HCT116 (cell line): ENCODE data around the gene TPBGL. TPM values are rescaled to one million over a fixed set of nuclear protein-coding genes. Genes with fewer than 3 reads are reported as not detected.

Experiments used
- ATAC-seq: fragments of 200-7000 bp; cut with Tn5 transposase; 2 replicates; pipeline ENCODE4 v1.9.1; 2020; ENCODE audit warnings: mild to moderate bottlenecking, moderate library complexity
- BruUV-seq: library from RNA; stranded (reverse); fragments of 400-500 nt; replicated peaks from 2 replicates; lab custom pipeline; 2021; lab: Mats Ljungman, UMichigan
- CTCF ChIA-PET: fragments of 300-600 bp; sonication (Branson Sonifier 250); formaldehyde crosslinking; loops from one replicate; lab custom pipeline; 2021; ENCODE audit warnings: antibody characterized with exemption; lab: Charles Lee
- POLR2A ChIA-PET: fragments of 300-600, 350-600 bp; sonication (Branson Sonifier 250); formaldehyde crosslinking; loops from one replicate; lab custom pipeline; 2021; ENCODE audit warnings: antibody characterized with exemption; lab: Charles Lee
- RAD21 ChIA-PET, 2 experiments: fragments of 300-600 bp; sonication (Branson Sonifier 250); formaldehyde crosslinking; loops; one replicate each; lab custom pipeline; 2023; ENCODE audit warnings: low total read pairs in 2 of 2; ENCODE audit not compliant: uncharacterized antibody in 2 of 2, unreplicated experiment in 2 of 2, low non-redundant PET in 1 of 2; lab: Charles Lee
- DNase-seq: peaks from one replicate; pipeline ENCODE4 v3.0.0-alpha.2; 2010; ENCODE audit warnings: low read depth, low spot score
- H2AFZ ChIP-seq: fragments of 200-600 bp; shearing (Covaris generic), sonication (generic); 2 replicates; pipeline ENCODE4 v1.6.1; 2017; ENCODE audit warnings: low read depth, mixed run types, mixed read lengths, antibody characterized with exemption, low read length; ENCODE audit not compliant: poor library complexity, severe bottlenecking
- H3K27ac ChIP-seq: 2 replicates; pipeline ENCODE4 v1.5.1; 2012; ENCODE audit warnings: low read depth, low read length
- H3K27me3 ChIP-seq: fragments of 200-600 bp; sonication (generic); 2 replicates; pipeline ENCODE4 v1.6.1; 2016; ENCODE audit warnings: mixed run types, low read length, mixed read lengths; ENCODE audit not compliant: insufficient read depth
- H3K36me3 ChIP-seq, 2 experiments: fragments of 200-500 bp in 1 of 2; fragments of 200-600 bp in 1 of 2; sonication (Bioruptor generic) in 1 of 2; sonication (generic) in 1 of 2; 2 replicates each; pipeline versions ENCODE4 v1.5.1 to v1.6.1; 2014 to 2016; ENCODE audit warnings: low read length in 2 of 2, inconsistent platforms in 1 of 2, mixed read lengths in 1 of 2, mixed run types in 1 of 2; ENCODE audit not compliant: insufficient read depth in 2 of 2, control insufficient read depth in 1 of 2
- H3K4me1 ChIP-seq, 2 experiments: fragments of 200-600 bp in 1 of 2; sonication (generic) in 1 of 2; 2 replicates each; pipeline versions ENCODE4 v1.5.1 to v1.6.1; 2012 to 2017; ENCODE audit warnings: low read length in 2 of 2, inconsistent platforms in 1 of 2, mild to moderate bottlenecking in 1 of 2, mixed read lengths in 1 of 2, mixed run types in 1 of 2, moderate library complexity in 1 of 2; ENCODE audit not compliant: insufficient read depth in 2 of 2, control insufficient read depth in 1 of 2
- H3K4me2 ChIP-seq: fragments of 200-600 bp; sonication (generic); 2 replicates; pipeline ENCODE4 v1.6.1; 2017; ENCODE audit warnings: mixed run types, low read length, mixed read lengths
- H3K4me3 ChIP-seq, 2 experiments: fragments of 200-600 bp in 1 of 2; sonication (generic) in 1 of 2; replicated peaks in 1 of 2; 2 replicates each; pipeline ENCODE4 v1.5.1; 2011 to 2016; ENCODE audit warnings: low read length in 2 of 2, control low read depth in 1 of 2, low read depth in 1 of 2, mild to moderate bottlenecking in 1 of 2, mixed read lengths in 1 of 2, mixed run types in 1 of 2
- H3K79me2 ChIP-seq: fragments of 200-600 bp; sonication (generic); 2 replicates; pipeline ENCODE4 v1.6.1; 2017; ENCODE audit warnings: mild to moderate bottlenecking, mixed run types, low read length, moderate library complexity, mixed read lengths; ENCODE audit not compliant: insufficient read depth
- H3K9ac ChIP-seq: fragments of 200-600 bp; sonication (generic); 2 replicates; pipeline ENCODE4 v1.6.1; 2016; ENCODE audit warnings: low read length, mixed read lengths
- H3K9me2 ChIP-seq: fragments of 200-600 bp; sonication (generic), shearing (Covaris generic); 2 replicates; pipeline ENCODE4 v1.6.1; 2017; ENCODE audit warnings: mixed run types, mild to moderate bottlenecking, moderate library complexity; ENCODE audit not compliant: insufficient read depth
- H3K9me3 ChIP-seq, 2 experiments: fragments of 200-500 bp in 1 of 2; fragments of 200-600 bp in 1 of 2; sonication (Bioruptor generic) in 1 of 2; sonication (generic) in 1 of 2; 2 replicates each; pipeline ENCODE4 v1.6.1; 2014 to 2017; ENCODE audit warnings: low read length in 2 of 2, mixed read lengths in 2 of 2, inconsistent platforms in 1 of 2, low read depth in 1 of 2, mild to moderate bottlenecking in 1 of 2, mixed run types in 1 of 2, moderate library complexity in 1 of 2; ENCODE audit not compliant: control insufficient read depth in 1 of 2, insufficient read depth in 1 of 2
- H4K20me1 ChIP-seq: fragments of 200-600 bp; sonication (generic), shearing (Covaris generic); 2 replicates; pipeline ENCODE4 v1.6.1; 2017; ENCODE audit warnings: mixed run types, mild to moderate bottlenecking, moderate library complexity; ENCODE audit not compliant: insufficient read depth
- CEBPB ChIP-seq: IDR thresholded peaks from 2 replicates; pipeline ENCODE4 v1.6.1; 2012; ENCODE audit warnings: low read depth
- EGR1 ChIP-seq: IDR thresholded peaks from 2 replicates; pipeline ENCODE4 v1.6.1; 2012; ENCODE audit warnings: low read depth
- ELF1 ChIP-seq: IDR thresholded peaks from 2 replicates; pipeline ENCODE4 v1.6.1; 2012; ENCODE audit warnings: low read depth, borderline replicate concordance
- EZH2 ChIP-seq: fragments of 200-600 bp; sonication (generic); IDR thresholded peaks from 2 replicates; pipeline ENCODE4 v1.6.1; 2017; ENCODE audit warnings: antibody characterized with exemption, mixed run types
- FOSL1 ChIP-seq: IDR thresholded peaks from 2 replicates; pipeline ENCODE4 v1.6.1; 2012; ENCODE audit warnings: low read depth
- JUND ChIP-seq: IDR thresholded peaks from 2 replicates; pipeline ENCODE4 v1.6.1; 2012
- MAX ChIP-seq: IDR thresholded peaks from 2 replicates; pipeline ENCODE4 v1.6.1; 2012
- POLR2A ChIP-seq: IDR thresholded peaks from 2 replicates; pipeline ENCODE4 v1.7.0; 2011; ENCODE audit warnings: borderline replicate concordance; ENCODE audit not compliant: insufficient read depth, insufficient read length; ENCODE audit errors: extremely low read depth
- POLR2AphosphoS5 ChIP-seq: IDR thresholded peaks from 2 replicates; pipeline ENCODE4 v1.6.1; 2011; ENCODE audit warnings: mild to moderate bottlenecking, low read depth, low read length, moderate library complexity
- RAD21 ChIP-seq: IDR thresholded peaks from 2 replicates; pipeline ENCODE4 v1.6.1; 2012; ENCODE audit warnings: low read depth, mild to moderate bottlenecking
- REST ChIP-seq: IDR thresholded peaks from 2 replicates; pipeline ENCODE4 v1.6.1; 2012; ENCODE audit warnings: low read depth
- SIN3A ChIP-seq: IDR thresholded peaks from 2 replicates; pipeline ENCODE4 v1.6.1; 2012; ENCODE audit warnings: low read depth
- SP1 ChIP-seq: IDR thresholded peaks from 2 replicates; pipeline ENCODE4 v1.6.1; 2012; ENCODE audit warnings: low read depth
- SRF ChIP-seq: IDR thresholded peaks from 2 replicates; pipeline ENCODE4 v1.6.1; 2012; ENCODE audit warnings: low read depth
- YY1 ChIP-seq: IDR thresholded peaks from 2 replicates; pipeline ENCODE4 v1.6.1; 2011; ENCODE audit warnings: low read length, low read depth, moderate library complexity, mild to moderate bottlenecking; ENCODE audit not compliant: insufficient replicate concordance; ENCODE audit errors: extremely low read depth
- ZFX ChIP-seq: fragments of 450-650 bp; IDR thresholded peaks from 2 replicates; pipeline ENCODE4 v1.6.1; 2017
- ZNF274 ChIP-seq: fragments of 200-500 bp; sonication (Bioruptor generic); IDR thresholded peaks from 2 replicates; pipeline ENCODE4 v1.6.1; 2014; ENCODE audit warnings: mild to moderate bottlenecking, low read depth, low read length, inconsistent platforms
- intact Hi-C: fragments of 100-400 bp; cut with micrococcal nuclease; formaldehyde crosslinking; loops from 2 replicates; pipeline ENCODE4 v1.10.0; 2022
- total RNA-seq: library from RNA; stranded (reverse); gene quantifications from one replicate; pipeline ENCODE4 v1.2.1, GENCODE V29; 2021; ENCODE audit not compliant: unreplicated experiment
- TF ChIP-seq, protein P1 (sequence below): IDR thresholded peaks from 2 replicates; pipeline ENCODE4 v1.6.1; 2011; ENCODE audit warnings: mild to moderate bottlenecking, low read length, moderate library complexity; ENCODE audit not compliant: insufficient replicate concordance; ENCODE audit errors: extremely low read depth

Gene TPBGL
- total RNA-seq, 1 experiment from 2014 or later: 0.12 TPM

GRCh38 chr11:75276186-75276585, 35.6 kb downstream of the TPBGL start:
- ChIA-PET RAD21 (no interaction called here), POLR2A (no interaction called here), CTCF (interaction anchor here (1.1 kb wide), 1 partner anchor 104 kb away, joined by 3 read pairs; no protein-coding TSS in a partner anchor)
- Histone ChIP-seq H4K20me1 (no peaks in the 10 kb centered on the region), H3K4me1 (no peaks in the 10 kb centered on the region), H3K9ac (no peak overlapping the region), H3K27me3 (no peaks in the 10 kb centered on the region), H3K9me2 (no peaks in the 10 kb centered on the region), H3K4me2 (no peak overlapping the region), H3K36me3 (peaks cover 0 to 7% of the 10 kb centered on the region in 2 experiments; a peak in 2 of 4 replicates), H2AFZ (no peak overlapping the region), H3K27ac (no peak overlapping the region), H3K4me3 (no peak overlapping the region), H3K79me2 (no peaks in the 10 kb centered on the region), H3K9me3 (no peaks in the 10 kb centered on the region)
- TF ChIP-seq POLR2A: no peak
- no peak for TF ChIP-seq FOSL1
- intact Hi-C loops: no loop called here
- DNase-seq (no peak), ATAC-seq (no peak)
- BruUV-seq: no TSS peak

- POLR2A ChIA-PET: no interaction called here
- H4K20me1 ChIP-seq: no peaks in the 10 kb centered on the region
- intact Hi-C loops: no loop called here
- BruUV-seq: no TSS peak
- H3K27me3 ChIP-seq: no peaks in the 10 kb centered on the region
- no peaks in the 10 kb centered on the region for H3K9me3 ChIP-seq
- peaks cover 0 to 7% of the 10 kb centered on the region in 2 experiments; a peak in 2 of 4 replicates for H3K36me3 ChIP-seq
- CTCF ChIA-PET: interaction anchor here (1.1 kb wide), 1 partner anchor 104 kb away, joined by 3 read pairs; no protein-coding TSS in a partner anchor
- H3K4me3 ChIP-seq: no peak overlapping the region
- ATAC-seq (no peak), DNase-seq (no peak)
- H3K4me2 ChIP-seq: no peak overlapping the region
- no peaks in the 10 kb centered on the region for H3K9me2 ChIP-seq
- H3K79me2 ChIP-seq: no peaks in the 10 kb centered on the region
- no peak overlapping the region for H2AFZ ChIP-seq
- RAD21 ChIA-PET: no interaction called here
- H3K9ac ChIP-seq: no peak overlapping the region
- no peak overlapping the region for H3K27ac ChIP-seq
- no peaks in the 10 kb centered on the region for H3K4me1 ChIP-seq
- TF ChIP-seq, protein P1, sequence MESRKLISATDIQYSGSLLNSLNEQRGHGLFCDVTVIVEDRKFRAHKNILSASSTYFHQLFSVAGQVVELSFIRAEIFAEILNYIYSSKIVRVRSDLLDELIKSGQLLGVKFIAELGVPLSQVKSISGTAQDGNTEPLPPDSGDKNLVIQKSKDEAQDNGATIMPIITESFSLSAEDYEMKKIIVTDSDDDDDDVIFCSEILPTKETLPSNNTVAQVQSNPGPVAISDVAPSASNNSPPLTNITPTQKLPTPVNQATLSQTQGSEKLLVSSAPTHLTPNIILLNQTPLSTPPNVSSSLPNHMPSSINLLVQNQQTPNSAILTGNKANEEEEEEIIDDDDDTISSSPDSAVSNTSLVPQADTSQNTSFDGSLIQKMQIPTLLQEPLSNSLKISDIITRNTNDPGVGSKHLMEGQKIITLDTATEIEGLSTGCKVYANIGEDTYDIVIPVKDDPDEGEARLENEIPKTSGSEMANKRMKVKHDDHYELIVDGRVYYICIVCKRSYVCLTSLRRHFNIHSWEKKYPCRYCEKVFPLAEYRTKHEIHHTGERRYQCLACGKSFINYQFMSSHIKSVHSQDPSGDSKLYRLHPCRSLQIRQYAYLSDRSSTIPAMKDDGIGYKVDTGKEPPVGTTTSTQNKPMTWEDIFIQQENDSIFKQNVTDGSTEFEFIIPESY: no peak
- TF ChIP-seq MAX (no peak), SP1 (no peak), POLR2AphosphoS5 (no peak), SRF (no peak), FOSL1 (no peak), REST (no peak), ELF1 (no peak), YY1 (no peak), JUND (no peak), ZFX (no peak), SIN3A (no peak), CEBPB (no peak), ZNF274 (no peak), EGR1 (no peak), RAD21 (no peak), EZH2 (no peak)
These were observed 36.1 kb downstream of the TPBGL start for GRCh38 chr11:75276686-75277085.
